Stimulated activated CD4-positive, alpha-beta T cell treated with anti-CD3 and anti-CD28 coated beads, Interleukin-4, amount 100 ng/mL, for 24 hours (primary cell): ENCODE data around the gene DOK3.
"Not testable (repeated sequence)": the region's sequence is repeated elsewhere in the genome, so short reads cannot be mapped to it uniquely, and the experiment has no call there.

Experiments used
- DNase-seq: peaks from one replicate; pipeline ENCODE4 v3.0.0-alpha.2; 2020

Gene DOK3

DNA sequence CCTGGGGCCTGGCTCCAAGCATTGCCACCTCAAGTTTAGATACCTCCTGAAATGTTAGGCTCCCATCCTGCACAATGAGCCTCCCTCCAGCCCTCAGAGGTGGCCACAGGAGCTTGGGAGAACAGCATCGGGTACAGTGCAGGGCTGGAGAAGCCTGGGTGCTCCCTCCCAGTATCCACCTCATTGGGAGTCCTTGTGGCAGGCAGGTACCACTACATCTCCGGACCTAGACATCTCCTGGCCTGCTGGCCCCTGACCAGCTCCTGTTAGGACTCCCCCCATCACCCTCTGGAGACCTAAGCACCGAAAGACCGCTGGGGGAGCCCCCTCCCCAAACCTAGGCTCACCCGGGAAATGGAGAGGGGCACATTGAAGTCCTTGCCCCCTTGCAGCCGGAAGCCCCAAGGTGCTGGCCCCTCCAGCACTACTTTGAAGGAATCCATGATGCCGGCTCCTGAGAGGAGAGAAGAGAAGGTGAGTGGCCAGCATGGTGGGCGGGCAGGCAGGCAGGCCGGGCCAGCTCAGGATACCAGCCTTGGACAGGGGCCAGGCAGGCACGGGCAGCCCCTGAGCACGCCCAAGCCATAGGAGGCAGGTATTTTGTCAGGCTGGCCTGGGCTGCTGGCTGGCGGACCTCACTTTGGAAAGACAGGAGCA is 13.4 kb downstream of the DOK3 start:
- no peak for DNase-seq

GRCh38 chr5:177495243-177496060 is 14.2 kb downstream of the DOK3 start:
- no peak for DNase-seq

DNA sequence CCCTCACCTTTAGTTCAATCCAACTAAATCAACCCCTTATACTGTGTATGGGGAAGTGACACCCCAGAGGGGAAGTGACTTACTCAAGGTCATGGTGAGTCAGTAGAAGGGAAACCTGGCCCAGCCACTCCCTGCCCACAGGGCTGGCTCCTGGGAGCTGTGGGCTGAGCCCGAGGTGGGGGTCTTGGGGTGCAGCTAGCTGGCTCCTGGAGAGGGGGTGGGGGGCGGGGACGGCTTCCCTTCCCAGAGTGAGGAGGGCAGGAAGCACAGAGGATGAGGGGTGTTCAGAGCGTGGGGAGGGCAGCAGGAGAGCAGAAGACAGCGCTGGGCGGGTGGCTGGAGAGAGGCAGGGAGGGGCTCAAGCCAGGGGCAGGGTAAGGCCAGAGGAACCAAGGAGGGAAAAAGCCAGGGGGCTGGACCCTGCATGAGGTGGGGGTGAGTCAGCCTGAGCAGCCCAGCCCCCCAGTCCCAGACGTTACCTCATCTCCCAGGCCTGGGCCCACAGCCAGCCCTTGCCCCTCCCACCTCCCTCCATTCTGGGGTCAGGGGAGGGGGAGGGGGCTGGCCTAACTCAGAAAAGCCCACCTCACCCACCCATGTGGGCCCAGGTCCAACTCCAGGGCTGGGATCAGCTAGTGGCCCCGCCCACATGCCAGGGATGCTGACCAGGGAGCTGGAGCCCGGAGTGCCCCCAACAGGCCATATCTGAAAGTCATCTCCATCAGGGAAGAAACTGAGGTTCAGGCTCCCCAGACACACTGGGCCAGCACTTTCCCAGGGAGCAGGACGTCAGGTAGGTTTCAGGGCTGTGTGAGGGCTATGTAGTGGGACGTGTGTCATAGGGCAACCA is 15.1 kb downstream of the DOK3 start:
- DNase-seq = peak; percentile 37

DNA sequence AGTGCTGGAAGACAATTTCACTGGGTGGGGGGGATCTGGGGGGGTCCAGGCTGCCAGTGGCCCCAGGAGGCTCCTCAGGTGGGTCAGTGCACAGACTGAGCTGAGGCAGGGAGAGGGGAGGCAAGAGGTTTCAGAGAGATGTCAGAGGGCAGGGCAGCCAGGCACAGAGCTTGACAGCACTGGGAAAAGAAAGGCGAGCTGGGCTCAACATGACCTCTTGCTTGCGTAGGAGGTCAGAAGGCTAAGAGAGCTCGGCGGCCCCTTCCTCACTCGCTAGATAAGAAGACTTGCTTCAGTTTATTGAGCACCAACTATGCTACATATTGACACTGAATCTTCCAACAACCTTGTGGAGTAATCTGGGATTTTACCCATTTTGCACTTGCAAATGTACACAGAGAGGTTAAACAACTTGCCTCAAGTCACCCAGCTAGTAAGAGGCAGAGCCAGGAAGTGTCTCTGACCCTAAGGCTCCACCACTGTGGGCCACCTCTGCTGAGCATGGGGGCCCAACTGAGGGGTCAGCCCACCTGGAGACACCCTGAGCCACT is 15.8 kb downstream of the DOK3 start:
- DNase-seq = no peak

DNA sequence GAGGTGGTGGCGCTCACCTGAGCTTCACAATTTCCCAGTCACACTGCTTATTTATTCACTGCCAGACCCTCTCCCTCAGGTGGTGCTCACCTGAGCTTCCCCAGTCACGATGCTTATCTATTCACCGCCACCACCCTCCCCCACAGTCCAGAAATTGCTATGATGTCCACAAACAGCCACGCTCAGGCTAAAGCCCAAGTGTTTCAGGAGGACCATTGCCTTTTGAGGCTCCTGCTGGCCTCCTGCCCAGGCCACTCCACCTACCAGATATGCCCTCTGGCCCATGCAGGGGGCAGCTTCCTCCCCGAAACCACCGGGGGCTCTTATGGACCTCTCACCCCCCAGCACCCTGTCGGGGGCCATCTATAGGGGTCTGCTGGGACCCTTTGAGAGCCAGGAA is 16.8 kb downstream of the DOK3 start:
- no peak for DNase-seq

- no peak for DNase-seq
Measured at GRCh38 chr5:177491983-177492746, 17.5 kb downstream of the DOK3 start.

DNA sequence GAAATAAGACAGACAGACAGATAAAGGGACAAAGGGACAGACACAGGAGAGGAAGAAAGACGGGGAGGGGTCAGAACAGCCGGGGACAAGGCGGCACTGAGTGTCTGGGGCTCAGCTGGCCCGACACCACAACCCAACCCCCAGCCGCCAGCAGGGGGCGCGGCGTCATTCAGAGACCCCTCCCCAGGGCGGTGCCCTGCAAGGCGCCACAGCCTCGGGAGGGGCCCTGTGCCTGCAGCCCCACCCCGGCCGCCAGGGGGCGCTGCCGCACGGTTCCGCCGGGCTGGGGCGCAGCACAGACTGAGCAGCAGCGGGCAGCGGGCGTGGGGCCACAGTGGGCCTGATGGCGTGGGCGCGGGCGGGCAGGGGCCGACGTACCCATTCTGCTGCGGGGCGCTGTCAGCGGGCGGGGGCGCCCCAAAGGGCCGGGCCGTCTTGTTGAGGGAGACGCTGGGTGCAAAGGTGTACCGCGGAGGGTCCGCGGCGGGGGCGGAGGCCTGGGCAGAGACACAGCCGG is 18.1 kb downstream of the DOK3 start:
- no peak for DNase-seq

DNA sequence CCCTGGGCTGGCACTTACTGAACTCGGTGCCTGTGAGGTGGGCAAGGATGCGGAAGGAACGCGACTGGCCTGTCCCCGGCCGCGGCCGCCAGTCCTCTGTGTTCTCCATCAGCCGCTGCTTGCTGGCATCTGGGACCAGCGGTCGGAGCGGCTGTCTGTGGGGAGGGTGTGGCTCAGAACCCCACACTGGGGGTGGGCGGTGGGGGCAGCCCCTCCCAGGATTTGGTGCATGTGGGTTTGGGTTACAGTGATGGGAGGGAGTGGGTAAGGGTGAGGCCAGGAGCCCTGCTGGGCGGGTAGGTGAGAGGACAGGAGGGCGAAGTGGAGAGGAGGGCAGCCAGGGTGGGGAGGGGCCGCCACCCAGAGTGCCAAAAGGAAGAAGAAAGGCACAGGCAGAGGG is 18.6 kb downstream of the DOK3 start:
- no peak for DNase-seq

GRCh38 chr5:177490311-177490991 is 19.2 kb downstream of the DOK3 start:
- no peak for DNase-seq

- no peak for DNase-seq
Measured at GRCh38 chr5:177489119-177489716, 20.4 kb downstream of the DOK3 start.

- no peak for DNase-seq
Measured at GRCh38 chr5:177487975-177488374, 21.7 kb downstream of the DOK3 start.

GRCh38 chr5:177487144-177487543 is 22.5 kb downstream of the DOK3 start:
- no peak for DNase-seq

GRCh38 chr5:177486256-177486655 is 23.4 kb downstream of the DOK3 start:
- DNase-seq = no peak

GRCh38 chr5:177485753-177486152 is 23.9 kb downstream of the DOK3 start:
- DNase-seq = not testable (repeated sequence)

GRCh38 chr5:177484902-177485549 is 24.6 kb downstream of the DOK3 start:
- no peak for DNase-seq

DNA sequence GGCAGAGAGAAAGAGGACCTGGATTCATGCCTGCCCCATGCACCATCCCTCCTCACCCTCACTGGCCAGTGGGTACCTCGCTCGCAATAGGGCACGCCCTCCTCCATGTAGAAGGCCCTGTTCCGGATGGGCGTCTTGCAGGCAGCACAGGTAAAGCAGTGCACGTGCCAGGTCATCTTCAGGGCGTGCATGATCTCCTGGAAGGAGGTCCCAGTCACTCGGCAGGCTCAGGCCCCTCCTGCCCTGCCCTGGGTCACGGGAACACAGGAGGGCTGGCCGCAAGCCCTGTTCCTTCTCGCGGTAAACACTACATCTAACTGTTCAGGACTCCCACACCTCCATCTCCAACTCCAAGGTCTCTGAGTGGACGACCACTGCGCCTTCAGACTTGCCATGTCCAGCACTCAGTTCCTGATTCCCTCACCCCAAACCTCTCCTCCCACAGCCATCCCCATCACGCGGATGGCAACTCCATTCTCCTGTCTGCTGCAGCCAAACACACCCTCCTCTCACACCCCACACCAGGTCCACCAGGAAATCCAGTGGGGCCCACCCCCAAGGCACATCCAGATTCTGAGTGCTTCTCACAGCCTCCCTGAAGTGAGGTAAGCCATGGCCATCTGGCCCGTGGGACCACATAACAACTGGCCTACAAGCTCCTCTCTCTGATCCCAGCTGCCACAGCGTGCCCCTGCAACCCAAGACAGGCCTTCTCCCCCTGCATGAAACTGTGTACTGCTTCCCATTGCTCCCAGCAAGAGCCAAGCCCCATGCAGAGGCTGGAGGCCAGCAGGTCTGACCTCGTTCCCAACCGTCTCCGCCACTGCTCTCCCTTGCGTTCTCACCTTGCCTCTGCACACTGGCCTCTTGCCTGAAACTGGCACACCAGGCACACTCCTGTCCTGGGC is 25.4 kb downstream of the DOK3 start:
- no peak for DNase-seq

- no peak for DNase-seq
Measured at GRCh38 chr5:177483042-177483441, 26.6 kb downstream of the DOK3 start.

DNA sequence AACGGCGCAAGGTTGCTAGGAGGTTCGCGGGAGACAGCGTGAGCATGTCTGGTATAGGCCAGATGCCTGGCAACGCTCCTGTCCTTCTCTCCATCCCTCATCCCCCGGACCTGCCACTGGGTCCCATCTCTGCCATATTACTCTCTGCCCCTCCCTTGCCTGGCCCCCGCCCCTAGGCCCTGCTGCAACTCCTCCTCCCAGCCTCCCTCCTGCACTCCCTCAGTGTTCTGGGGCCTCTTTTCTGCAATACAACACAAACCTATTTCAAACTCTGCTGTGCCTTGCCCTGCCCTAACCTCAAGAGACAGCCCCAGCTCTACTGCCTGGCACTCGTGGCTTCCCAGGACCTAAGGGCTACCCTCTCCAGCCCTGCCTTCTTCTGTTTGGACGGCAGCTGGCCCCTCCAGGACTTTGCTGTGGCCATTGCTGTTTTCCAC is 27.2 kb downstream of the DOK3 start:
- DNase-seq = no peak

- DNase-seq = no peak
Measured at GRCh38 chr5:177479774-177480173, 29.9 kb downstream of the DOK3 start.
